ENCODE measurements around the gene ARTN. TPM values are rescaled to one million over a fixed set of nuclear protein-coding genes. Genes with fewer than 3 reads are reported as not detected.
A peak's percentile ranks its signal among the peaks of the same experiment; 100 is the strongest.

The ARTN gene
- total RNA-seq, 1 experiment from 2014 or later: 10.6 TPM

- no peak overlapping the region for H3K14ac ChIP-seq (ENCODE audit: insufficient read depth, low read length)
- no peaks in the 10 kb centered on the region for H3K9me3 ChIP-seq (ENCODE audit: control insufficient read depth, low read depth, low read length)
- H3K79me2 ChIP-seq (ENCODE audit: insufficient read depth, low read length): peaks cover 3% of the 10 kb centered on the region; the same call in 1 of the 2 replicates
- TF ChIP-seq CTCF (conservative IDR thresholded peaks at IDR 0.05): peak; percentile 12; the same call in 1 of the 3 replicates
- no peak overlapping the region for H4K91ac ChIP-seq (ENCODE audit: insufficient read length, low read depth, low read length)
- Mint-ChIP-seq H3K4me3 (peak overlapping the region; percentile 82 to 95), H3K9me3 (no peaks in the 10 kb centered on the region; a peak in 1 of 5 replicates), H3K27ac (no peak overlapping the region; a peak in 2 of 7 replicates), H3K27me3 (ENCODE audit: low read depth) (no peaks in the 10 kb centered on the region), H3K4me1 (peaks cover 36 to 41% of the 10 kb centered on the region in 2 experiments), H3K36me3 (ENCODE audit: insufficient read depth in 1 of 3, low read depth in 3 of 3) (peaks cover 23 to 47% (median 43%) of the 10 kb centered on the region in 3 experiments; a peak in 6 of 7 replicates)
- H3K9ac ChIP-seq (ENCODE audit: extremely low read depth, insufficient read length, low read length): peak overlapping the region; percentile 53
- no CpG with 5 or more reads among the region's 4 CpGs for WGBS (ENCODE audit: extremely low coverage, insufficient read length, low lambda C conversion rate)
- no peak overlapping the region for H3K56ac ChIP-seq (ENCODE audit: insufficient read length, low read depth, low read length)
- no peak overlapping the region for H2BK120ac ChIP-seq (ENCODE audit: low read depth, low read length, poor library complexity, severe bottlenecking)
- H3K79me1 ChIP-seq (ENCODE audit: insufficient read depth, low read depth, low read length, poor library complexity, severe bottlenecking): peaks cover 6% of the 10 kb centered on the region
- H3K23me2 ChIP-seq (ENCODE audit: insufficient read length, low read depth, low read length, poor library complexity, severe bottlenecking): peaks cover 23% of the 10 kb centered on the region
- H2BK15ac ChIP-seq (ENCODE audit: low read depth, low read length): no peak overlapping the region
- no peak overlapping the region for H3T11ph ChIP-seq (ENCODE audit: low read length)
- no peaks in the 10 kb centered on the region for H4K20me1 ChIP-seq (ENCODE audit: control insufficient read depth, insufficient read depth, insufficient read length)
- H3K4me1 ChIP-seq (ENCODE audit: insufficient read depth, low read length): peaks cover 8% of the 10 kb centered on the region; the same call in 1 of the 2 replicates
- no peak overlapping the region for H2BK20ac ChIP-seq (ENCODE audit: low read depth, low read length, poor library complexity, severe bottlenecking)
- H3K27ac ChIP-seq (ENCODE audit: insufficient read length, low read depth, low read length): no peak overlapping the region
- H2AK5ac ChIP-seq (ENCODE audit: insufficient read length, low read length): no peak overlapping the region
- H2AFZ ChIP-seq (ENCODE audit: low read length): no peak overlapping the region
- H3K4me2 ChIP-seq (ENCODE audit: insufficient read depth, insufficient read length, low read length): peak overlapping the region; percentile 82
- H4K8ac ChIP-seq (replicated peaks; ENCODE audit: insufficient read length, low read depth, low read length): no peak overlapping the region
- no peaks in the 10 kb centered on the region for H3K27me3 ChIP-seq (ENCODE audit: insufficient read depth, low read length)
- no peak overlapping the region for H3K23ac ChIP-seq (ENCODE audit: insufficient read length, low read depth, low read length)
- DNase-seq: no peak
- H4K5ac ChIP-seq (ENCODE audit: insufficient read length, low read depth, low read length): no peak overlapping the region
- no peak overlapping the region for H2BK12ac ChIP-seq (ENCODE audit: insufficient read length, low read depth, low read length)
- no peak overlapping the region for H2BK5ac ChIP-seq (ENCODE audit: insufficient read length, low read length)
- no peak overlapping the region for H3K18ac ChIP-seq (ENCODE audit: insufficient read length, low read depth, low read length)
- H3K4ac ChIP-seq (ENCODE audit: low read depth, low read length): no peak overlapping the region
Measured at GRCh38 chr1:43976045-43976444, 42.4 kb downstream of the ARTN start.
